HG03469 (cell line): ENCODE data around the gene WFDC5.
"Not testable (repeated sequence)": the region's sequence is repeated elsewhere in the genome, so short reads cannot be mapped to it uniquely, and the experiment has no call there.

Experiments used
- ATAC-seq: cut with Tn5 transposase; IDR thresholded peaks from one replicate; pipeline ENCODE4 v1.9.1; 2021; ENCODE audit warnings: mild to moderate bottlenecking, moderate library complexity, moderate number of reproducible peaks; ENCODE audit not compliant: unreplicated experiment

The WFDC5 gene

GRCh38 chr20:45090481-45090880 lies 24.5 kb downstream of the WFDC5 start:
- no peak for ATAC-seq

- ATAC-seq: no peak
Measured at GRCh38 chr20:45088247-45088646, 26.7 kb downstream of the WFDC5 start.

DNA sequence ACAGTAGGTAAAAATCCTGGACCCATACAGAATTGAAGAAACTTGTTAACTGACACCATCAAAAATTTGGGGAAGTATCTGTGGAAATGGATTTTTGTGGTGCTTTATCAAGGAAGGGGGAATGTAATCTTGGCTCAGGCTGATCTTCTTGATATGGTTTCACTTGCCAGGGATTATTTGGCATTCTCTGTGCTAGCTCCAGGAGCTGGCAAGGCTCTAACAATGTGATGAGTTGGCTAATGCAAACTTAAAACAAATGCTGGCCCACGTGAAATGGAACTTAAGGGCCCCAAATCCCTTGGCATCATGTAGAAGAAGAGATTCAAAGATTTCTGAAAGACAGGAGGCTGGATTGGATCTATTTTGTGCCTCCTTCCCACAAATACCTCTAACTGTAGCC lies 27.2 kb downstream of the WFDC5 start:
- ATAC-seq: no peak

DNA sequence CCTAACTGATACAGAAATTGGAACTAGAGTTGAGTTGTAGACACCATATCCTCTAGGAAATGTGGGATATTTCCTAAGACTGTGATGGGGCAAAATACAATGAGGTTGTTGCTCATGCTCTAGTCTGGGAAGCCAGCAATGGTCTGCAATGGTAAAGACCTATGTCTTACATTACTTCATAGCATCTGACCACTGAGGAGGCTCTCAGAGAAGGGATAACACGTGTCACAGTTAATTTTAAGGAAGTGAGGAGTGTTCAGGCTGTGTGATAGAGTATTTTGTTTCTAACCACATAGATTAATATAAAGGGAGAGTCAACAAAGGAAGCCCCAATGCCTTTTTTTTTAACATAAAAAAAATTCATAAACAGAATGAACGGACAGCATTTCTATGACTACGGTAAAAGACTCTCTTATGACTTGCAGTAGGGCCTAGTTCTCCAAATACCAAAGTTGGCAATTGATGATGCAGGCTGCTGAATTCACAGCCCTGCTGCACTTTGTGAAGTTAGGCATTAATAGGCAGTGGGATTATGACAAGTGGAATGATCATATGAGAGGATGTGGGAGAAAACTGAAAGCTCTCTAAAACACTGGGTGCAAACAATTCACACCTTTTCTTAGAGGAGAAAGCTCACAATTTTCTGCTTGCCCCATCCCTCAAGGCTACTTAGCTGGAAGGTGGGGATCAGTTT lies 27.7 kb downstream of the WFDC5 start:
- ATAC-seq: no peak

DNA sequence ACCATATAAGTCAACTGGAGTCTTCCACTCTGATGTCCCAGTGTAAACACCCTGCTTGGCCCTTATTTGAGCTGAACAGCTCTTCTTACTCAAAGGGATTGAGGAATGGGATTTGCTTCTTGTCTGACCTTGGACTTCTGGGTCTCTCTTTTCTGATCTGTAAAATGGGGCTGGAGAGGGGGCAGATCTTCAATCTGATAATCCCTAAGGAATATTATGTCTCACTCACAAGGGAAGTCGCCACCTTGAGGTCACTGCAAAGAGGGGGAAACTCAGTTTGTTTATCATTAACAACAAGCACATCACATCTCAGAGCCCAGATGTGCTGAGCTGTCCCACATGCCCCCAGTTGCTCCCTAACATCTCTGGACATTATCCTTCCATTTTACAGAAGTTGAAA lies 29.1 kb downstream of the WFDC5 start:
- no peak for ATAC-seq

GRCh38 chr20:45085289-45085688 lies 29.7 kb downstream of the WFDC5 start:
- no peak for ATAC-seq

DNA sequence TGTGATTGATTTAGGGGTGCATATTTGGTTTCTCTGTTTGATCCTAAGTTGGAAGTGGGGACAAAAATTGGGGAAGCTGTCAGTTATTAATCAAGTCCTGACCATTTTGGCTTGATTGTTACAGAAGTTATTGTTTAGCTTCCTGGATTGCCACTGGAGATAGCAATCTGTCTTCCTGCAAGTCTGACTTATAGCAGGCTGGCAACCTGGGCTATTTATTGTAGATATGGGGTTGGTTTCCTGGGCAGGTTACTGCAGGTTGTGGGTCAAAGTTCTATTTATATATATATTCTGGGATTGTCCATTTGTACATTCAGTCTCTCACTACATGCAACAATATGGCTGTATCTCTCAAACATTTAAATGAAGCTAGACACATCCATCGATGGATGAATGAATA lies 31.8 kb downstream of the WFDC5 start:
- ATAC-seq: no peak

GRCh38 chr20:45082468-45082867 lies 32.5 kb downstream of the WFDC5 start:
- ATAC-seq: no peak

- no peak for ATAC-seq
Measured at GRCh38 chr20:45080867-45081624, 33.9 kb downstream of the WFDC5 start.

GRCh38 chr20:45077559-45077958 lies 37.4 kb downstream of the WFDC5 start:
- ATAC-seq: no peak

DNA sequence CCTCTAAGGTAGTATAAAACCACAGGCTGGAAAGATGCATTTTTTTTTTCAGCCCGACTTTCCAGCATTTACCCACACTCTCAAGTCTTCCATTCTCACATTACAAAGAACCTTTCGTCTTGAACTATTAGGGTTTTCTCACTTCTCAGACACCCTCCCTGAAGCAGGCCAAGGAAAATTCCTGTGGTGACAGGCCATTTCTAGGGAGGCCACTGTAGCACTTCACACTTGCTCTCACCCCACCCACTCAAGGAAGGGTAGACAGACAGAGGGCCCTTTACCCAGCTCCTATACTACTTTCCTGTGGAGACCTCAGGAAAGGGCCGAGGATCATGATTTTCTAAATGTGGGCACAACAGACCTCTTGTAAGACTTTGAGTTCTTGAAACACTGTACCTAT lies 41.8 kb downstream of the WFDC5 start:
- no peak for ATAC-seq

GRCh38 chr20:45072066-45072465 lies 42.9 kb downstream of the WFDC5 start:
- no peak for ATAC-seq

DNA sequence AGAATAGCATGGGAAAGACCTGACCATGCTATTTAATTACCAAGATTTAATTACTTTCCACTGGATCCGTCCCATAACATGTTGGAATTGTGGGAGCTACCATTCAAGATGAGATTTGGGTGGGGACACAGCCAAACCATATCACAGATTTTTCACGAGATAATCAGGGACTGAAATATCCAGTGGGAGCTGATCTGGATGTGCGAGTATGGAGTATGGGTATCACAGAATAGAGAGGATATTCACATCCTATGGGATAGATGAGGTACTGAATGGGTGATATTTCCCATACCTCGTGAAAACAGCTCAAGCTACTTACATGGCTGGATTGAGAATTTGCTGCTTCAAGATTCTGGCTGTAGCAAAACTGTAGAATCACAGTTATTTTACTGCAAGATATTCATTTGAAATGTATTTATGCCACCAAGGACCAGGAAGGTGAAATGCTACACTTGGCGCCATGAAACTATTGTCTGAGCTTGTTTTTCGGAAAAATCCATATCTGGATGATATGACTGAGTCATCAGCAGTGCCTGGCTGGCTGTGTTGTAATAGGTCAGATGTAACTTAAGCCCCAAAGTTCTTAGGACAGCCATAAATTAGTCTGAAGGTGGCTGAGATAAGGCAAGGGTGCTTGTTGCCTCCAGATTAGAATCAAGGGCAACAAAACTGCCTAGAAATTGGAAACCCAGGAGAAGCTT lies 43.9 kb downstream of the WFDC5 start:
- ATAC-seq: no peak

GRCh38 chr20:45069261-45069660 lies 45.7 kb downstream of the WFDC5 start:
- no peak for ATAC-seq

DNA sequence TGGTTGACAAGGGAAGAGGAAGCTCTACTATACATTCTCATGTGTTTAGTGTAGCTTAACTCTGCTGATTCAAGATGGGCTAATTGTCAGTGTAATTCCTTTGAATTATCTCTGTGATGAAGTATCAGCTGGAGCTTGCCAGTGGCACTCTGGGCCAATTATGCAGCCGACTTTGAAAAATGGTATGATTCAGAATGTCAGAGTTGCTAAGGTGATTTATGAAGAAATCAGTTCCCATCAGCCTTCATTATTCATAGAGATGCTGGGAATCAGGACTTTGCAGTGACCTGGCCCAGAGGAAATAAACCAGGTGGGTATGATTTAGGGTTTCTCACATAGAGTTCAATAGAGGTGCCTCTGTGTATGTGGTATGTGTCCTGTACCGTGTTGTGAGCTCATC lies 47.4 kb downstream of the WFDC5 start:
- ATAC-seq: no peak

- ATAC-seq: no peak
Measured at GRCh38 chr20:45067087-45067486, 47.9 kb downstream of the WFDC5 start.

DNA sequence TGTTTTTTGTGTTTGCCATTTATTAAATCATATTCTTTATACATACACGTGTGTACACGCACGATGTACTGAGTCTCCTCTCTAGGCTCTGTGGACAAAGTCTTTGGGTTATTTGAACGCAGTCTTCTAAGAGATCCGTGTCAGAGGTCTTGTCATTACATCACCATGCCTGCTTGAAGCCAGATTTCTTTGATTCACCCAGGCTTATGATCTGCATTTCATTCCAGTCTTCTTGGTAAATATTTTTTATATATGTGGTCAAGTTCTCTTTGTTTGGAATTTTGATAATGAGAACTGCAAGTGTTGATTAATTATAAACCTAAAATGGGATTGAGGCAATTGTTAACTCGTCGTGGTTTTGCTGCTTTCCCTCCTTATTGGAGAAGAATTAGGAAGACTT lies 48.6 kb downstream of the WFDC5 start:
- no peak for ATAC-seq

DNA sequence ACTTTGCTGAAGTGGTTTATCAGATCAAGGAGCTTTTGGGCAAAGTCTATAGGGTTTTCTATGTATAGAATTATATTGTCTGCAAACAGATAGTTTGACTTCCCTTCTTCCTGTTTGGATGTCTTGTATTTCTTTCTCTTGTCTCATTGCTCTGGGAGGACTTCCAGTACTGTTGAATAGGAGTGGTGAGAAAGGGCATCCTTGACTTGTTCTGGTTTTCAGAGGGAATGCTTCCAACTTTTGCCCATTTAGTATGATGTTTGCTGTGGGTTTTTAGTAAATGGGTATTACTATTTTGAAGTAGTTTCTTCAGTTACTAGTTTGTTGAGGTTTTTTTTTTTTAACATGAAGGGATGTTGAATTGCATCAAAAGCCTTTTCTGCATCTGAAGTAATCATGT lies 50.2 kb downstream of the WFDC5 start:
- no peak for ATAC-seq

- not testable (repeated sequence) for ATAC-seq
Measured at GRCh38 chr20:45063107-45063506, 51.9 kb downstream of the WFDC5 start.

DNA sequence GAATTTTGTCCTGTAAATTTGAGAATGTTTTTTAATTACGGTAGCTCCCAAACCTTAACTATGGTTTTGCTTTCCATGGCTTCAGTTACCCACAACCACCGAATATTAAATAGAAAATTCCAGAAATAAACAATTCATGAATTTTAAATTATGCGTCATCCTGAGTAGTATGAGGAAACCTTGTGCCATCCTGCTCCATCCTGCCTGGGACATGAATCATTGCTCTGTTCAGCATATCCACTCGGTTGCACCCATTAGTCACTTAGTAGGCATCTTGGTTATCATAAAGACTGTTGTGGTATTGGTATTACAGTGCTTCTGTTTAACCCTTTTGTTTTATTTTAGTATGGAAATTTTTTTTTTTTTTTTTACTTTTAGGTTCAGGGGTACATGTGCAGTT lies 53.7 kb downstream of the WFDC5 start:
- no peak for ATAC-seq

DNA sequence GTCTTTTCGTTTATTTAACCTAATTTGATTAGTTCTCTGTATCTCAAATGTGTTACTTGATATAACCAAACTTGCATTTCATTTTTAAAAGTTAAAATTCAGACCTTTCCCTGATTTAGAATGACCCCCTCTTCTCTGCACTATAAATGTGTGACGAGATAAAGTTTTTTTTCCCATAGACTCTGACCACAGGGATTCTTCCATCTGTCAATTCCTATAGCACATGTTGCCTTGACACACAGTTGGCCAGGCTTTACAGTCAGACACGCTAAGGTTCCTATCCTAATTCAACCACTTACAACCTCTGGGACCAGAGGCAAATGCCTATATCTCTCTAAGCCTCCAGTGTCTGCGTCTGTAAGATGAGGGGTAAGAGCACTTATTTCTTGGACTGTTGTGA lies 54.7 kb downstream of the WFDC5 start:
- ATAC-seq: no peak
